HUDEP-2 (cell line): ENCODE data around the gene WNK3.

Experiments used
- DNase-seq, 76 experiments: peaks; one replicate each; lab custom pipeline; 2025; ENCODE audit not compliant: unreplicated experiment in 76 of 76; lab: John Stamatoyannopoulos, UW

The WNK3 gene

GRCh38 chrX:54171527-54172250, 186.2 kb downstream of the WNK3 start:
- DNase-seq, result no peak

GRCh38 chrX:54171091-54171490, 186.8 kb downstream of the WNK3 start:
- no peak for DNase-seq

GRCh38 chrX:54166915-54167314, 190.9 kb downstream of the WNK3 start:
- DNase-seq, result no peak

GRCh38 chrX:54157561-54157960, 200.3 kb downstream of the WNK3 start:
- DNase-seq, result no peak
